Gastrocnemius medialis (tissue), 4 donors: ENCODE data around the gene TMEM191C. TPM values are rescaled to one million over a fixed set of nuclear protein-coding genes. Genes with fewer than 3 reads are reported as not detected.
"Not testable (repeated sequence)": the region's sequence is repeated elsewhere in the genome, so short reads cannot be mapped to it uniquely, and the experiment has no call there.

Source experiments
- ATAC-seq, 2 donors: fragments of 150-250 bp; one replicate each; pipeline ENCODE4 v1.9.1; 2016
- DNase-seq, 2 donors: peaks; one replicate each; pipeline ENCODE4 v3.0.0-alpha.2; 2019
- H3K27ac ChIP-seq, 4 donors: fragments of 200-600 bp; sonication (generic); 1 replicate in 1 of 4; 2 replicates in 3 of 4; pipeline ENCODE4 v1.5.1; 2016 to 2018; ENCODE audit warnings: mild to moderate bottlenecking in 2 of 4, moderate library complexity in 1 of 4
- H3K27me3 ChIP-seq, 3 donors: fragments of 200-600 bp; sonication (generic) in 2 of 3; 1 replicate in 1 of 3; 2 replicates in 2 of 3; pipeline versions ENCODE4 v1.5.1 to v1.6.0; 2016 to 2019; ENCODE audit warnings: mild to moderate bottlenecking in 1 of 3, moderate library complexity in 1 of 3
- H3K36me3 ChIP-seq, 2 donors: fragments of 200-600 bp; sonication (generic) in 1 of 2; one replicate each; pipeline ENCODE4 v1.5.1; 2017 to 2018
- H3K4me1 ChIP-seq, 2 donors: fragments of 200-600 bp; sonication (generic) in 1 of 2; one replicate each; pipeline ENCODE4 v1.5.1; 2016 to 2017; ENCODE audit warnings: mild to moderate bottlenecking in 2 of 2
- H3K4me3 ChIP-seq, 4 donors: fragments of 200-600 bp; sonication (generic) in 3 of 4; 1 replicate in 1 of 4; 2 replicates in 3 of 4; pipeline ENCODE4 v1.5.1; 2016 to 2019; ENCODE audit warnings: mild to moderate bottlenecking in 2 of 4
- H3K9me3 ChIP-seq, 3 donors: fragments of 200-600 bp; sonication (generic) in 2 of 3; 1 replicate in 1 of 3; 2 replicates in 2 of 3; pipeline ENCODE4 v1.5.1; 2016 to 2019
- in situ Hi-C, 4 donors: fragments of 200-750 bp; cut with MboI; loops; one replicate each; pipeline versions ENCODE4 v1.15.0 to v1.8.0; 2017; ENCODE audit warnings: low sequenced_read_pairs in 4 of 4
- intact Hi-C: fragments of 100-400 bp; cut with DNase I; formaldehyde crosslinking; loops from one replicate; pipeline ENCODE4 v1.15.1; 2023; ENCODE audit warnings: low total_unique reads
- total RNA-seq, 4 donors: library from RNA; depleted of rRNA; stranded (reverse); fragments of >200 nt; gene quantifications; one replicate each; pipeline versions ENCODE4 v1.1.0 to v1.2.3, GENCODE V29; 2016

Gene TMEM191C
- total RNA-seq, 4 donors from 2014 or later = 0.16 TPM; not detected in 3

GRCh38 chr22:21469097-21469994 is 2.2 kb downstream of the TMEM191C start:
- H3K36me3 ChIP-seq, H3K9me3 ChIP-seq, H3K27ac ChIP-seq, H3K27me3 ChIP-seq, in situ Hi-C loops, DNase-seq, ATAC-seq, intact Hi-C loops, H3K4me1 ChIP-seq, H3K4me3 ChIP-seq: not testable (repeated sequence)

GRCh38 chr22:21472984-21473383 is 5.8 kb downstream of the TMEM191C start:
- DNase-seq, intact Hi-C loops, H3K27me3 ChIP-seq, H3K36me3 ChIP-seq, H3K27ac ChIP-seq, H3K9me3 ChIP-seq, H3K4me3 ChIP-seq, in situ Hi-C loops, H3K4me1 ChIP-seq, ATAC-seq: not testable (repeated sequence)

GRCh38 chr22:21473664-21474063 is 6.5 kb downstream of the TMEM191C start:
- DNase-seq, ATAC-seq, H3K4me3 ChIP-seq, H3K9me3 ChIP-seq, H3K36me3 ChIP-seq, H3K27me3 ChIP-seq, intact Hi-C loops, H3K27ac ChIP-seq, in situ Hi-C loops, H3K4me1 ChIP-seq: not testable (repeated sequence)

GRCh38 chr22:21484039-21484438 is 16.9 kb downstream of the TMEM191C start:
- in situ Hi-C loops, H3K9me3 ChIP-seq, H3K27ac ChIP-seq, DNase-seq, ATAC-seq, H3K36me3 ChIP-seq, H3K4me1 ChIP-seq, H3K4me3 ChIP-seq, H3K27me3 ChIP-seq, intact Hi-C loops: not testable (repeated sequence)

GRCh38 chr22:21487723-21488122 is 20.5 kb downstream of the TMEM191C start:
- in situ Hi-C loops, H3K4me1 ChIP-seq, DNase-seq, intact Hi-C loops, H3K36me3 ChIP-seq, H3K27me3 ChIP-seq, H3K27ac ChIP-seq, H3K9me3 ChIP-seq, ATAC-seq, H3K4me3 ChIP-seq: not testable (repeated sequence)

- in situ Hi-C loops, H3K9me3 ChIP-seq, H3K27ac ChIP-seq, H3K4me3 ChIP-seq, intact Hi-C loops, ATAC-seq, DNase-seq, H3K27me3 ChIP-seq, H3K36me3 ChIP-seq, H3K4me1 ChIP-seq: not testable (repeated sequence)
Measured at GRCh38 chr22:21489149-21489680, 22.0 kb downstream of the TMEM191C start.

GRCh38 chr22:21490556-21490955 is 23.4 kb downstream of the TMEM191C start:
- H3K4me1 ChIP-seq, H3K27me3 ChIP-seq, H3K9me3 ChIP-seq, ATAC-seq, intact Hi-C loops, DNase-seq, H3K36me3 ChIP-seq, H3K27ac ChIP-seq, H3K4me3 ChIP-seq, in situ Hi-C loops: not testable (repeated sequence)

GRCh38 chr22:21492271-21492670 is 25.1 kb downstream of the TMEM191C start:
- H3K36me3 ChIP-seq, DNase-seq, H3K4me1 ChIP-seq, intact Hi-C loops, ATAC-seq, H3K9me3 ChIP-seq, in situ Hi-C loops, H3K27me3 ChIP-seq, H3K27ac ChIP-seq, H3K4me3 ChIP-seq: not testable (repeated sequence)

- H3K9me3 ChIP-seq, DNase-seq, intact Hi-C loops, in situ Hi-C loops, H3K4me3 ChIP-seq, H3K27ac ChIP-seq, H3K27me3 ChIP-seq, H3K4me1 ChIP-seq, H3K36me3 ChIP-seq: not testable (repeated sequence)
- ATAC-seq = peak; percentile 77 to 86
Measured at GRCh38 chr22:21493789-21494782, 26.9 kb downstream of the TMEM191C start.

- DNase-seq, H3K9me3 ChIP-seq, H3K36me3 ChIP-seq, H3K4me1 ChIP-seq, H3K27me3 ChIP-seq, H3K27ac ChIP-seq, H3K4me3 ChIP-seq, intact Hi-C loops, in situ Hi-C loops: not testable (repeated sequence)
- ATAC-seq = peak; percentile 64 to 81
Measured at GRCh38 chr22:21497984-21498383, 30.8 kb downstream of the TMEM191C start.

- DNase-seq, H3K27ac ChIP-seq, intact Hi-C loops, H3K36me3 ChIP-seq, H3K27me3 ChIP-seq, in situ Hi-C loops, H3K4me1 ChIP-seq, H3K4me3 ChIP-seq, ATAC-seq, H3K9me3 ChIP-seq: not testable (repeated sequence)
Measured at GRCh38 chr22:21498489-21498888, 31.3 kb downstream of the TMEM191C start.
